Ishikawa (cell line): ENCODE results near the gene CTTN.

ENCODE experiments used
- CEBPB ChIP-seq: IDR thresholded peaks from 2 replicates; pipeline ENCODE4 v1.6.1; 2012
- CREB1 ChIP-seq: IDR thresholded peaks from 2 replicates; pipeline ENCODE4 v1.6.1; 2012; ENCODE audit warnings: low read depth
- EGR1 ChIP-seq: IDR thresholded peaks from 2 replicates; pipeline ENCODE4 v1.6.1; 2012
- EP300 ChIP-seq: IDR thresholded peaks from 2 replicates; pipeline ENCODE4 v1.6.1; 2012; ENCODE audit warnings: borderline replicate concordance
- FOXM1 ChIP-seq: IDR thresholded peaks from 2 replicates; pipeline ENCODE4 v1.6.1; 2012; ENCODE audit warnings: low read depth, borderline replicate concordance
- NFIC ChIP-seq: IDR thresholded peaks from 2 replicates; pipeline ENCODE4 v1.6.1; 2012
- RAD21 ChIP-seq: IDR thresholded peaks from 2 replicates; pipeline ENCODE4 v1.6.1; 2012; ENCODE audit warnings: low read depth
- TAF1 ChIP-seq: IDR thresholded peaks from 2 replicates; pipeline ENCODE4 v1.6.1; 2012; ENCODE audit warnings: low read depth, mild to moderate bottlenecking
- TCF12 ChIP-seq: IDR thresholded peaks from 2 replicates; pipeline ENCODE4 v1.6.1; 2012; ENCODE audit warnings: low read depth
- TEAD4 ChIP-seq: IDR thresholded peaks from 2 replicates; pipeline ENCODE4 v1.6.1; 2012
- YY1 ChIP-seq: IDR thresholded peaks from 2 replicates; pipeline ENCODE4 v1.6.1; 2012; ENCODE audit warnings: low read depth
- TF ChIP-seq, protein P1 (sequence below): IDR thresholded peaks from 2 replicates; pipeline ENCODE4 v1.6.1; 2012
- TF ChIP-seq, protein P2 (sequence below): IDR thresholded peaks from 2 replicates; pipeline ENCODE4 v1.6.1; 2012; ENCODE audit warnings: low read depth, mild to moderate bottlenecking
- TF ChIP-seq, protein P3 (sequence below): IDR thresholded peaks from 2 replicates; pipeline ENCODE4 v1.6.1; 2012

DNA sequence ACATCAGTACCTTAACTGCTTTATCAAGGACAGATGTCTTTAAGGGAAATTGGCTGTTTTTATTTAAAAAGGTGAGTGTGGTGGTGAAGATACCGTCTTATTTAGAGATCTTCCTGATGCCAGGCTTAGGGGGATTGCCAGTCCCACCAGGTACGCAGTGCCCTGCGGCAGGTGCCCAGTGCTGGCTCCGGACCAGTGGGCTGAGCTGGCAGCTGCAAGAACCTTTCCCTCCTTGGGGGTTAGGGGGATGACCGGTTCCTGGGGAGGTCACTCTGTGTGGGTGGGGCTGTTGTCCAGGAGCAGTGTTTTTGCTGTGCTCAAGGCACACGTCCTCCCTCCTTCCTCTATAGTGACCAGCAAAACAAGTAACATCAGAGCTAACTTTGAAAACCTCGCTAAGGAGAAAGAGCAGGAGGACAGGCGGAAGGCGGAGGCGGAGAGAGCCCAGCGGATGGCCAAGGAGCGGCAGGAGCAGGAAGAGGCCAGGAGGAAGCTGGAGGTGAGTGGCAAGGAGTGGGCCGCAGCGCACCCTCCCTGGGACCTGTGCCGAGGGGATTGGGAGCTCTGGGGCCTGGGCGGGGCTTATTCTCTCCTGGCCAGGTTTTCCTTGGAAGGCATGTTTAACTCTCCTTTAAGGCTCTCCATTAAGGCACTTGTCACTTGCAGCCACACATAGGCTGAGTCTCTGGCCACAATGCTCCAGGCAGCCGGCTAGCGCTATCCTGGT is 30.5 kb downstream of the CTTN start:
- TF ChIP-seq TCF12, result no peak
- TF ChIP-seq FOXM1, result no peak
- TF ChIP-seq RAD21, result no peak
- no peak for TF ChIP-seq TAF1
- no peak for TF ChIP-seq CREB1
- TF ChIP-seq, protein P1, sequence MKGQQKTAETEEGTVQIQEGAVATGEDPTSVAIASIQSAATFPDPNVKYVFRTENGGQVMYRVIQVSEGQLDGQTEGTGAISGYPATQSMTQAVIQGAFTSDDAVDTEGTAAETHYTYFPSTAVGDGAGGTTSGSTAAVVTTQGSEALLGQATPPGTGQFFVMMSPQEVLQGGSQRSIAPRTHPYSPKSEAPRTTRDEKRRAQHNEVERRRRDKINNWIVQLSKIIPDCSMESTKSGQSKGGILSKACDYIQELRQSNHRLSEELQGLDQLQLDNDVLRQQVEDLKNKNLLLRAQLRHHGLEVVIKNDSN, result no peak
- TF ChIP-seq EGR1, result no peak
- TF ChIP-seq, protein P2, sequence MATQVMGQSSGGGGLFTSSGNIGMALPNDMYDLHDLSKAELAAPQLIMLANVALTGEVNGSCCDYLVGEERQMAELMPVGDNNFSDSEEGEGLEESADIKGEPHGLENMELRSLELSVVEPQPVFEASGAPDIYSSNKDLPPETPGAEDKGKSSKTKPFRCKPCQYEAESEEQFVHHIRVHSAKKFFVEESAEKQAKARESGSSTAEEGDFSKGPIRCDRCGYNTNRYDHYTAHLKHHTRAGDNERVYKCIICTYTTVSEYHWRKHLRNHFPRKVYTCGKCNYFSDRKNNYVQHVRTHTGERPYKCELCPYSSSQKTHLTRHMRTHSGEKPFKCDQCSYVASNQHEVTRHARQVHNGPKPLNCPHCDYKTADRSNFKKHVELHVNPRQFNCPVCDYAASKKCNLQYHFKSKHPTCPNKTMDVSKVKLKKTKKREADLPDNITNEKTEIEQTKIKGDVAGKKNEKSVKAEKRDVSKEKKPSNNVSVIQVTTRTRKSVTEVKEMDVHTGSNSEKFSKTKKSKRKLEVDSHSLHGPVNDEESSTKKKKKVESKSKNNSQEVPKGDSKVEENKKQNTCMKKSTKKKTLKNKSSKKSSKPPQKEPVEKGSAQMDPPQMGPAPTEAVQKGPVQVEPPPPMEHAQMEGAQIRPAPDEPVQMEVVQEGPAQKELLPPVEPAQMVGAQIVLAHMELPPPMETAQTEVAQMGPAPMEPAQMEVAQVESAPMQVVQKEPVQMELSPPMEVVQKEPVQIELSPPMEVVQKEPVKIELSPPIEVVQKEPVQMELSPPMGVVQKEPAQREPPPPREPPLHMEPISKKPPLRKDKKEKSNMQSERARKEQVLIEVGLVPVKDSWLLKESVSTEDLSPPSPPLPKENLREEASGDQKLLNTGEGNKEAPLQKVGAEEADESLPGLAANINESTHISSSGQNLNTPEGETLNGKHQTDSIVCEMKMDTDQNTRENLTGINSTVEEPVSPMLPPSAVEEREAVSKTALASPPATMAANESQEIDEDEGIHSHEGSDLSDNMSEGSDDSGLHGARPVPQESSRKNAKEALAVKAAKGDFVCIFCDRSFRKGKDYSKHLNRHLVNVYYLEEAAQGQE, result no peak
- no peak for TF ChIP-seq EP300
- TF ChIP-seq, protein P3, sequence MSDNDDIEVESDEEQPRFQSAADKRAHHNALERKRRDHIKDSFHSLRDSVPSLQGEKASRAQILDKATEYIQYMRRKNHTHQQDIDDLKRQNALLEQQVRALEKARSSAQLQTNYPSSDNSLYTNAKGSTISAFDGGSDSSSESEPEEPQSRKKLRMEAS, result no peak
- no peak for TF ChIP-seq TEAD4
- TF ChIP-seq CEBPB, result no peak
- TF ChIP-seq NFIC, result no peak
- no peak for TF ChIP-seq YY1
